ENCODE results near the gene HOMER2. TPM values are rescaled to one million over a fixed set of nuclear protein-coding genes. Genes with fewer than 3 reads are reported as not detected.

The HOMER2 gene
- polyA plus RNA-seq, 1 experiment, result 1.1 TPM

- no peak for DNase-seq (ENCODE audit: low read depth, low spot score)
- Histone ChIP-seq H3K4me3 (ENCODE audit: low read depth, low read length) (no peak overlapping the region), H3K27me3 (ENCODE audit: control insufficient read depth, insufficient read depth, low read length) (no peaks in the 10 kb centered on the region), H3K27ac (ENCODE audit: low read depth, low read length) (no peak overlapping the region), H3K9me3 (ENCODE audit: control insufficient read depth, insufficient read depth, low read length) (no peaks in the 10 kb centered on the region)
- ChIA-PET POLR2A (interaction anchor here (0.7 kb wide), 1 partner anchor 263 kb away, joined by 4 read pairs; no protein-coding TSS in a partner anchor), CTCF (no interaction called here)
- no peak for TF ChIP-seq CTCF (IDR thresholded peaks at IDR 0.05; ENCODE audit: low read depth, low read length)
These were observed 132.4 kb downstream of the HOMER2 start for GRCh38 chr15:82820128-82820527.

GRCh38 chr15:82812994-82813393 is 139.5 kb downstream of the HOMER2 start:
- no peaks in the 10 kb centered on the region for H3K27me3 ChIP-seq (ENCODE audit: control insufficient read depth, insufficient read depth, low read length)
- ChIA-PET POLR2A (no interaction called here), CTCF (interaction anchor here (0.6 to 2.1 kb wide), 8 partner anchors 49 to 273 kb away, joined by 3 to 9 read pairs (median 4); partner anchors contain the start of genes C15orf40 and RPS17)
- DNase-seq (ENCODE audit: low read depth, low spot score), result no peak
- no peak overlapping the region for H3K27ac ChIP-seq (ENCODE audit: low read depth, low read length)
- no peak for TF ChIP-seq CTCF (IDR thresholded peaks at IDR 0.05; ENCODE audit: low read depth, low read length)
- no peak overlapping the region for H3K4me3 ChIP-seq (ENCODE audit: low read depth, low read length)
- H3K9me3 ChIP-seq (ENCODE audit: control insufficient read depth, insufficient read depth, low read length), result no peaks in the 10 kb centered on the region

- Histone ChIP-seq H3K4me3 (ENCODE audit: low read depth, low read length) (peak overlapping the region; percentile 90), H3K9me3 (ENCODE audit: control insufficient read depth, insufficient read depth, low read length) (no peaks in the 10 kb centered on the region), H3K27ac (ENCODE audit: low read depth, low read length) (peak overlapping the region; percentile 70), H3K27me3 (ENCODE audit: control insufficient read depth, insufficient read depth, low read length) (no peaks in the 10 kb centered on the region)
- POLR2A ChIA-PET, result interaction anchor here (0.6 to 1.8 kb wide), 8 partner anchors 22 to 271 kb away, joined by 3 to 10 read pairs (median 4); partner anchors contain the start of genes BTBD1, RAMAC and RPS17
- DNase-seq (ENCODE audit: low read depth, low spot score), result no peak
- CTCF ChIA-PET, result interaction anchor here (0.6 to 1.7 kb wide), 6 partner anchors 21 to 280 kb away, joined by 3 to 8 read pairs (median 3); partner anchors contain the start of genes C15orf40 and RPS17
- TF ChIP-seq CTCF (IDR thresholded peaks at IDR 0.05; ENCODE audit: low read depth, low read length), result no peak
These were observed 141.6 kb downstream of the HOMER2 start for GRCh38 chr15:82810890-82811426.

GRCh38 chr15:82810061-82810889 is 142.2 kb downstream of the HOMER2 start:
- no peaks in the 10 kb centered on the region for H3K27me3 ChIP-seq (ENCODE audit: control insufficient read depth, insufficient read depth, low read length)
- DNase-seq (ENCODE audit: low read depth, low spot score), result no peak
- no peaks in the 10 kb centered on the region for H3K9me3 ChIP-seq (ENCODE audit: control insufficient read depth, insufficient read depth, low read length)
- POLR2A ChIA-PET, result interaction anchor here (0.6 to 1.8 kb wide), 7 partner anchors 23 to 270 kb away, joined by 3 to 10 read pairs (median 4); partner anchors contain the start of genes BTBD1, RAMAC and RPS17
- peak overlapping the region; percentile 90 for H3K4me3 ChIP-seq (ENCODE audit: low read depth, low read length)
- CTCF ChIA-PET, result interaction anchor here (0.5 to 1.2 kb wide), 6 partner anchors 22 to 282 kb away, joined by 3 to 5 read pairs (median 3); partner anchors contain the start of gene RPS17
- TF ChIP-seq CTCF (IDR thresholded peaks at IDR 0.05; ENCODE audit: low read depth, low read length), result no peak
- peak overlapping the region; percentile 70 for H3K27ac ChIP-seq (ENCODE audit: low read depth, low read length)
